Tibial nerve (tissue), 4 donors: ENCODE results near the gene ARPC1A.

ENCODE experiments used
- EP300 ChIP-seq, 2 donors: sonication (generic); formaldehyde crosslinking; IDR thresholded peaks; one replicate each; pipeline ENCODE4 v1.6.1; 2017; ENCODE audit warnings: antibody characterized with exemption in 2 of 2, mild to moderate bottlenecking in 1 of 2
- POLR2A ChIP-seq, 2 donors: fragments of 450-650 bp; IDR thresholded peaks; one replicate each; pipeline ENCODE4 v1.6.1; 2017; ENCODE audit warnings: antibody characterized with exemption in 2 of 2, mild to moderate bottlenecking in 2 of 2, moderate library complexity in 2 of 2
- TF ChIP-seq, protein P1 (sequence below), 5 experiments: fragments of 200-600 bp in 3 of 5; fragments of 450-650 bp in 2 of 5; sonication (generic) in 3 of 5; IDR thresholded peaks; one replicate each; pipeline ENCODE4 v1.5.1; 2016 to 2019; ENCODE audit warnings: antibody characterized with exemption in 5 of 5, mild to moderate bottlenecking in 3 of 5, moderate library complexity in 2 of 5

DNA sequence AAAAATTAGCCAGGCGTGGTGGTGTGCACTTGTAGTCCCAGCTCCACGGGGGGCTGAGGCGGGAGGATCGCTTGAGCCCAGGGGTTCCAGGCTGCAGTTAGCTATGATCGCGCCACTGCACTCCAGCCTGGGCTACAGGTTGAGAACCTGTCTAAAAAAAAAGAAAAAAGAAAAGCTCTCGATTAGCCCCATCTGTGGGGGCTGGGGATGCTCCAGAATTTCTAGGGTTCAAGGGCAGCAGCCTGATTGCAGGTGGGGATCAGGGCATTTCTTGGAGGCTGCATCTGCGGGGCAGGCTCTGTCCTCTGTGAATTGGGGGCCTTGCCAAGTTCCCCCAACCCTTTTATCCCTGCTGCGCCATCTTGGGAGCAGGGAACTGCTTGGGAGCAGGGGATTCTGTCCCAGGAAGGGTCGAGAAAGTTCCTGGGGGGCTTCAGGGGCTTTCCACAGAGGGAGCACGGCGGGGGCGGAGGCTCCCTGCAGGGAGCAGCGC lies 651 bp upstream of the ARPC1A start:
- TF ChIP-seq POLR2A (IDR thresholded peaks at IDR 0.05), result no peak
- TF ChIP-seq, protein P1, sequence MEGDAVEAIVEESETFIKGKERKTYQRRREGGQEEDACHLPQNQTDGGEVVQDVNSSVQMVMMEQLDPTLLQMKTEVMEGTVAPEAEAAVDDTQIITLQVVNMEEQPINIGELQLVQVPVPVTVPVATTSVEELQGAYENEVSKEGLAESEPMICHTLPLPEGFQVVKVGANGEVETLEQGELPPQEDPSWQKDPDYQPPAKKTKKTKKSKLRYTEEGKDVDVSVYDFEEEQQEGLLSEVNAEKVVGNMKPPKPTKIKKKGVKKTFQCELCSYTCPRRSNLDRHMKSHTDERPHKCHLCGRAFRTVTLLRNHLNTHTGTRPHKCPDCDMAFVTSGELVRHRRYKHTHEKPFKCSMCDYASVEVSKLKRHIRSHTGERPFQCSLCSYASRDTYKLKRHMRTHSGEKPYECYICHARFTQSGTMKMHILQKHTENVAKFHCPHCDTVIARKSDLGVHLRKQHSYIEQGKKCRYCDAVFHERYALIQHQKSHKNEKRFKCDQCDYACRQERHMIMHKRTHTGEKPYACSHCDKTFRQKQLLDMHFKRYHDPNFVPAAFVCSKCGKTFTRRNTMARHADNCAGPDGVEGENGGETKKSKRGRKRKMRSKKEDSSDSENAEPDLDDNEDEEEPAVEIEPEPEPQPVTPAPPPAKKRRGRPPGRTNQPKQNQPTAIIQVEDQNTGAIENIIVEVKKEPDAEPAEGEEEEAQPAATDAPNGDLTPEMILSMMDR (IDR thresholded peaks at IDR 0.05), result no peak
- no peak for TF ChIP-seq EP300 (IDR thresholded peaks at IDR 0.05)
